GM12878 (cell line): ENCODE data around the gene CDYL2. TPM values are rescaled to one million over a fixed set of nuclear protein-coding genes. Genes with fewer than 3 reads are reported as not detected.

Experiments
- BCLAF1 ChIP-seq: fragments of 450-650 bp; IDR thresholded peaks from 2 replicates; pipeline ENCODE4 v1.6.1; 2017; ENCODE audit warnings: antibody characterized with exemption, mild to moderate bottlenecking, moderate library complexity
- SRF ChIP-seq, 2 experiments: IDR thresholded peaks; 2 replicates each; pipeline ENCODE4 v1.6.1; 2011; ENCODE audit warnings: low read depth in 2 of 2, low read length in 2 of 2, mild to moderate bottlenecking in 1 of 2, moderate library complexity in 1 of 2
- polyA plus RNA-seq, 11 experiments: library from polyadenylated mRNA; depleted of rRNA in 4 of 11; unstranded in 6 of 11; stranded (reverse) in 5 of 11; fragments of >200 nt; fragmentation: Nextera tagmentation in 4 of 11; fragmentation: Illumina TruSeq in 1 of 11; extraction: Ambion mirVana in 4 of 11; extraction: Trizol in 1 of 11; gene quantifications; 1 replicate in 1 of 11; 2 replicates in 10 of 11; pipeline versions ENCODE4 v1.2.1 to v1.2.3, GENCODE V29; 2011 to 2016; ENCODE audit warnings: inconsistent platforms in 2 of 11, missing spikeins in 2 of 11, low read depth in 1 of 11
- total RNA-seq, 4 experiments: library from RNA; depleted of rRNA in 3 of 4; stranded (reverse); fragments of >200 nt in 3 of 4; fragmentation: Illumina TruSeq in 1 of 4; extraction: Trizol in 1 of 4; gene quantifications; 2 replicates each; pipeline versions ENCODE4 v1.2.1 to v1.2.3, GENCODE V29; 2013 to 2021
- TF ChIP-seq, protein P1 (sequence below): fragments of 450-650 bp; IDR thresholded peaks from 2 replicates; pipeline ENCODE4 v1.6.1; 2017; ENCODE audit warnings: mild to moderate bottlenecking, moderate library complexity

CDYL2 gene
- total and polyA plus RNA-seq, 10 of the 15 experiments (the other 5 are each of a cell fraction or from before 2014, with no cell fraction given), result 0.27 to 22.9 (median 3.9) TPM

GRCh38 chr16:80606221-80606766 lies 198.1 kb downstream of the CDYL2 start (continued):
- TF ChIP-seq, protein P1, sequence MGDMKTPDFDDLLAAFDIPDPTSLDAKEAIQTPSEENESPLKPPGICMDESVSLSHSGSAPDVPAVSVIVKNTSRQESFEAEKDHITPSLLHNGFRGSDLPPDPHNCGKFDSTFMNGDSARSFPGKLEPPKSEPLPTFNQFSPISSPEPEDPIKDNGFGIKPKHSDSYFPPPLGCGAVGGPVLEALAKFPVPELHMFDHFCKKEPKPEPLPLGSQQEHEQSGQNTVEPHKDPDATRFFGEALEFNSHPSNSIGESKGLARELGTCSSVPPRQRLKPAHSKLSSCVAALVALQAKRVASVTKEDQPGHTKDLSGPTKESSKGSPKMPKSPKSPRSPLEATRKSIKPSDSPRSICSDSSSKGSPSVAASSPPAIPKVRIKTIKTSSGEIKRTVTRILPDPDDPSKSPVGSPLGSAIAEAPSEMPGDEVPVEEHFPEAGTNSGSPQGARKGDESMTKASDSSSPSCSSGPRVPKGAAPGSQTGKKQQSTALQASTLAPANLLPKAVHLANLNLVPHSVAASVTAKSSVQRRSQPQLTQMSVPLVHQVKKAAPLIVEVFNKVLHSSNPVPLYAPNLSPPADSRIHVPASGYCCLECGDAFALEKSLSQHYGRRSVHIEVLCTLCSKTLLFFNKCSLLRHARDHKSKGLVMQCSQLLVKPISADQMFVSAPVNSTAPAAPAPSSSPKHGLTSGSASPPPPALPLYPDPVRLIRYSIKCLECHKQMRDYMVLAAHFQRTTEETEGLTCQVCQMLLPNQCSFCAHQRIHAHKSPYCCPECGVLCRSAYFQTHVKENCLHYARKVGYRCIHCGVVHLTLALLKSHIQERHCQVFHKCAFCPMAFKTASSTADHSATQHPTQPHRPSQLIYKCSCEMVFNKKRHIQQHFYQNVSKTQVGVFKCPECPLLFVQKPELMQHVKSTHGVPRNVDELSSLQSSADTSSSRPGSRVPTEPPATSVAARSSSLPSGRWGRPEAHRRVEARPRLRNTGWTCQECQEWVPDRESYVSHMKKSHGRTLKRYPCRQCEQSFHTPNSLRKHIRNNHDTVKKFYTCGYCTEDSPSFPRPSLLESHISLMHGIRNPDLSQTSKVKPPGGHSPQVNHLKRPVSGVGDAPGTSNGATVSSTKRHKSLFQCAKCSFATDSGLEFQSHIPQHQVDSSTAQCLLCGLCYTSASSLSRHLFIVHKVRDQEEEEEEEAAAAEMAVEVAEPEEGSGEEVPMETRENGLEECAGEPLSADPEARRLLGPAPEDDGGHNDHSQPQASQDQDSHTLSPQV, result no peak
- TF ChIP-seq SRF (IDR thresholded peaks at IDR 0.05; ENCODE audit: low read depth in 2 of 2, low read length in 2 of 2) (no peak), BCLAF1 (no peak)
